H1 (cell line): ENCODE measurements around the gene BBS1. TPM values are rescaled to one million over a fixed set of nuclear protein-coding genes. Genes with fewer than 3 reads are reported as not detected.

Experiments
- CTCF ChIA-PET: fragments of 300-600 bp; sonication (Branson Sonifier 250); formaldehyde crosslinking; loops from one replicate; lab custom pipeline; 2021; ENCODE audit not compliant: partially characterized antibody; lab: Charles Lee
- POLR2A ChIA-PET: fragments of 300-600 bp; sonication (Branson Sonifier 250); formaldehyde crosslinking; loops from one replicate; lab custom pipeline; 2021; ENCODE audit warnings: inconsistent platforms; ENCODE audit not compliant: partially characterized antibody; lab: Charles Lee
- DNase-seq, 2 experiments: peaks; one replicate each; pipeline versions ENCODE4 v3.0.0 to v3.0.0-alpha.2; 2010 to 2022; ENCODE audit warnings: low spot score in 2 of 2, low read depth in 1 of 2, mixed read lengths in 1 of 2
- FAIRE-seq: peaks from 2 replicates; lab custom pipeline; 2011; peaks lifted over from hg19 to GRCh38; lab: Jason Lieb, UNC
- H2AFZ ChIP-seq: 2 replicates; pipeline ENCODE4 v1.8.1; 2012; ENCODE audit warnings: low read length, inconsistent platforms
- H2AK5ac ChIP-seq: 2 replicates; pipeline ENCODE4 v1.6.1; 2013; ENCODE audit warnings: low read depth, low read length
- H2BK120ac ChIP-seq: replicated peaks from 2 replicates; pipeline ENCODE3; 2013; ENCODE audit warnings: low read depth, low read length, inconsistent platforms
- H2BK12ac ChIP-seq: 2 replicates; pipeline ENCODE4 v1.6.1; 2013; ENCODE audit warnings: low read depth, low read length
- H2BK15ac ChIP-seq: 2 replicates; pipeline ENCODE4 v1.6.1; 2013; ENCODE audit warnings: low read length
- H2BK20ac ChIP-seq: 2 replicates; pipeline ENCODE4 v1.6.1; 2013; ENCODE audit warnings: low read length
- H2BK5ac ChIP-seq: 2 replicates; pipeline ENCODE4 v1.6.1; 2013; ENCODE audit warnings: low read depth, low read length
- H3K14ac ChIP-seq: 2 replicates; pipeline ENCODE4 v1.6.1; 2013; ENCODE audit warnings: inconsistent platforms; ENCODE audit not compliant: insufficient read length
- H3K18ac ChIP-seq: 2 replicates; pipeline ENCODE4 v1.6.1; 2013; ENCODE audit warnings: low read length; ENCODE audit errors: extremely low read depth
- H3K23ac ChIP-seq: 2 replicates; pipeline ENCODE4 v1.6.1; 2013; ENCODE audit warnings: inconsistent platforms; ENCODE audit not compliant: insufficient read length
- H3K23me2 ChIP-seq: 2 replicates; pipeline ENCODE4 v1.6.1; 2013; ENCODE audit warnings: low read depth, low read length
- H3K27ac ChIP-seq: 2 replicates; pipeline ENCODE4 v1.6.1; 2011; ENCODE audit warnings: low read depth, low read length, inconsistent platforms
- H3K27me3 ChIP-seq, 4 experiments: replicated peaks in 1 of 4; 1 replicate in 1 of 4; 2 replicates in 3 of 4; pipeline versions ENCODE4 v1.6.1 to v1.8.1; 2011 to 2013; ENCODE audit warnings: low read length in 3 of 4, mild to moderate bottlenecking in 3 of 4, inconsistent platforms in 2 of 4, mixed read lengths in 2 of 4, moderate library complexity in 1 of 4; ENCODE audit not compliant: control insufficient read depth in 3 of 4, insufficient read depth in 3 of 4; ENCODE audit errors: extremely low read depth in 1 of 4
- H3K36me3 ChIP-seq, 4 experiments: 2 replicates each; pipeline versions ENCODE4 v1.6.1 to v1.8.1; 2011 to 2013; ENCODE audit warnings: mild to moderate bottlenecking in 4 of 4, low read length in 3 of 4, moderate library complexity in 2 of 4, control low read depth in 1 of 4, inconsistent platforms in 1 of 4; ENCODE audit not compliant: insufficient read depth in 4 of 4, control insufficient read depth in 2 of 4
- H3K4ac ChIP-seq: replicated peaks from 2 replicates; pipeline ENCODE3; 2013; ENCODE audit warnings: low read length, low read depth, mixed read lengths, inconsistent platforms; ENCODE audit not compliant: insufficient read length
- H3K4me1 ChIP-seq, 4 experiments: replicated peaks in 1 of 4; 1 replicate in 1 of 4; 2 replicates in 3 of 4; pipeline versions ENCODE4 v1.6.1 to v1.8.1; 2011 to 2013; ENCODE audit warnings: low read length in 3 of 4, inconsistent platforms in 2 of 4, mixed read lengths in 1 of 4; ENCODE audit not compliant: insufficient read depth in 4 of 4, control insufficient read depth in 3 of 4
- H3K4me2 ChIP-seq, 2 experiments: 2 replicates each; pipeline versions ENCODE4 v1.6.1 to v1.8.1; 2011 to 2013; ENCODE audit warnings: low read depth in 2 of 2, low read length in 2 of 2, control low read depth in 1 of 2, inconsistent platforms in 1 of 2, mild to moderate bottlenecking in 1 of 2; ENCODE audit not compliant: insufficient read depth in 1 of 2
- H3K4me3 ChIP-seq, 4 experiments: fragments of 200-600, 300-600 bp in 1 of 4; sonication (generic), shearing (Covaris generic), sonication (Bioruptor Twin) in 1 of 4; 2 replicates each; pipeline versions ENCODE4 v1.5.1 to v1.8.1; 2011 to 2016; ENCODE audit warnings: low read length in 4 of 4, low read depth in 3 of 4, control low read depth in 2 of 4, inconsistent platforms in 2 of 4, mild to moderate bottlenecking in 2 of 4, mixed read lengths in 1 of 4, moderate library complexity in 1 of 4; ENCODE audit not compliant: insufficient read depth in 2 of 4; ENCODE audit errors: extremely low read depth in 1 of 4
- H3K56ac ChIP-seq: replicated peaks from 2 replicates; pipeline ENCODE3; 2013; ENCODE audit warnings: low read depth, mild to moderate bottlenecking, mixed read lengths, low read length, inconsistent platforms; ENCODE audit not compliant: insufficient read length
- H3K79me1 ChIP-seq: 2 replicates; pipeline ENCODE4 v1.6.1; 2013; ENCODE audit warnings: low read depth, low read length, control low read depth
- H3K79me2 ChIP-seq, 2 experiments: 2 replicates each; pipeline versions ENCODE4 v1.6.1 to v1.8.1; 2012 to 2013; ENCODE audit warnings: low read length in 2 of 2, mild to moderate bottlenecking in 2 of 2, inconsistent platforms in 1 of 2; ENCODE audit not compliant: insufficient read depth in 2 of 2, control insufficient read depth in 1 of 2
- H3K9ac ChIP-seq, 4 experiments: replicated peaks in 1 of 4; 1 replicate in 1 of 4; 2 replicates in 3 of 4; pipeline versions ENCODE4 v1.6.1 to v1.8.1; 2011 to 2013; ENCODE audit warnings: low read depth in 3 of 4, low read length in 3 of 4, control low read depth in 2 of 4, mild to moderate bottlenecking in 2 of 4, moderate library complexity in 2 of 4, inconsistent platforms in 1 of 4; ENCODE audit errors: extremely low read depth in 1 of 4
- H3K9me3 ChIP-seq, 2 experiments: 2 replicates each; pipeline versions ENCODE4 v1.6.1 to v1.8.1; 2012 to 2013; ENCODE audit warnings: mild to moderate bottlenecking in 2 of 2, moderate library complexity in 2 of 2, control low read depth in 1 of 2, inconsistent platforms in 1 of 2, low read depth in 1 of 2, low read length in 1 of 2, mixed read lengths in 1 of 2; ENCODE audit not compliant: insufficient read depth in 2 of 2
- H4K20me1 ChIP-seq, 2 experiments: replicated peaks in 1 of 2; 2 replicates each; pipeline versions ENCODE3 to v1.8.1; 2011 to 2013; ENCODE audit warnings: inconsistent platforms in 2 of 2, low read length in 2 of 2, mild to moderate bottlenecking in 1 of 2; ENCODE audit not compliant: insufficient read depth in 2 of 2, control insufficient read depth in 1 of 2
- H4K5ac ChIP-seq: 2 replicates; pipeline ENCODE4 v1.6.1; 2013; ENCODE audit warnings: low read length, low read depth, mixed read lengths, inconsistent platforms; ENCODE audit not compliant: insufficient read length
- H4K8ac ChIP-seq: 2 replicates; pipeline ENCODE4 v1.8.0; 2013; ENCODE audit warnings: mild to moderate bottlenecking, moderate library complexity, low read length, inconsistent platforms; ENCODE audit not compliant: insufficient read depth; ENCODE audit errors: extremely low read depth
- H4K91ac ChIP-seq: replicated peaks from 2 replicates; pipeline ENCODE3; 2013; ENCODE audit warnings: low read length, mixed read lengths, inconsistent platforms; ENCODE audit not compliant: insufficient read length
- CBX5 ChIP-seq: fragments of 300-800, 300-1000 bp; sonication (generic); IDR thresholded peaks from 2 replicates; pipeline ENCODE4 v1.7.1; 2016; ENCODE audit warnings: antibody characterized with exemption, low read length, low read depth
- CBX8 ChIP-seq: fragments of 300-800, 300-1000 bp; sonication (generic); IDR thresholded peaks from 2 replicates; pipeline ENCODE4 v1.7.1; 2016; ENCODE audit warnings: low read depth, low read length, borderline replicate concordance
- CTBP2 ChIP-seq: IDR thresholded peaks from 2 replicates; pipeline ENCODE4 v1.7.0; 2011; ENCODE audit warnings: borderline replicate concordance, mild to moderate bottlenecking, moderate library complexity, mixed read lengths, low read length; ENCODE audit not compliant: insufficient read depth, insufficient read length
- EP300 ChIP-seq, 2 experiments: IDR thresholded peaks; 1 replicate in 1 of 2; 2 replicates in 1 of 2; pipeline ENCODE4 v1.6.1; 2011 to 2012; ENCODE audit warnings: low read depth in 2 of 2, low read length in 2 of 2, mild to moderate bottlenecking in 2 of 2, borderline replicate concordance in 1 of 2, inconsistent platforms in 1 of 2, moderate library complexity in 1 of 2
- HDAC2 ChIP-seq, 2 experiments: fragments of 300-600 bp in 1 of 2; sonication (generic) in 1 of 2; IDR thresholded peaks; 2 replicates each; pipeline ENCODE4 v1.6.1; 2011 to 2012; ENCODE audit warnings: low read depth in 2 of 2, low read length in 2 of 2, mild to moderate bottlenecking in 2 of 2, moderate library complexity in 2 of 2, borderline replicate concordance in 1 of 2, inconsistent platforms in 1 of 2
- HDAC6 ChIP-seq: IDR thresholded peaks from one replicate; pipeline ENCODE4 v1.7.1; 2012; ENCODE audit warnings: low read depth, mild to moderate bottlenecking, inconsistent platforms, low read length, moderate library complexity
- KDM5A ChIP-seq: fragments of 200-600 bp; IDR thresholded peaks from 2 replicates; pipeline ENCODE4 v1.7.1; 2012; ENCODE audit warnings: mild to moderate bottlenecking, low read length, inconsistent platforms, mixed read lengths
- SP2 ChIP-seq: IDR thresholded peaks from 2 replicates; pipeline ENCODE4 v1.6.1; 2012; ENCODE audit warnings: mild to moderate bottlenecking, low read length, inconsistent platforms
- TBP ChIP-seq: IDR thresholded peaks from 2 replicates; pipeline ENCODE4 v1.6.1; 2011; ENCODE audit warnings: low read depth, low read length, improper control_type of control experiment
- TCF12 ChIP-seq: IDR thresholded peaks from 2 replicates; pipeline ENCODE4 v1.6.1; 2011; ENCODE audit warnings: low read depth, mild to moderate bottlenecking, low read length
- YY1 ChIP-seq: IDR thresholded peaks from 2 replicates; pipeline ENCODE4 v1.6.1; 2011; ENCODE audit warnings: low read depth, mild to moderate bottlenecking, low read length
- polyA plus RNA-seq, 7 experiments: library from polyadenylated mRNA; depleted of rRNA in 3 of 7; stranded (reverse) in 5 of 7; unstranded in 2 of 7; fragments of >200 nt in 5 of 7; fragments of 200-250 nt in 2 of 7; gene quantifications; 1 replicate in 5 of 7; 2 replicates in 1 of 7; 4 replicates in 1 of 7; pipeline versions ENCODE4 v1.2.1 to v1.2.3, GENCODE V29; 2011 to 2013; ENCODE audit warnings: missing spikeins in 2 of 7, mixed read lengths in 2 of 7
- total RNA-seq: library from RNA; stranded (reverse); fragmentation: NEBNext Ultra II Directional; extraction: Animal tissue kit (Norgen Biotek cat#: 25700); gene quantifications from 2 replicates; pipeline ENCODE4 v1.2.1, GENCODE V29; 2021

BBS1 gene
- total and polyA plus RNA-seq, 2 of the 8 experiments (the other 6 are each of a cell fraction or from before 2014, with no cell fraction given), result 19.1 to 19.5 TPM

DNA sequence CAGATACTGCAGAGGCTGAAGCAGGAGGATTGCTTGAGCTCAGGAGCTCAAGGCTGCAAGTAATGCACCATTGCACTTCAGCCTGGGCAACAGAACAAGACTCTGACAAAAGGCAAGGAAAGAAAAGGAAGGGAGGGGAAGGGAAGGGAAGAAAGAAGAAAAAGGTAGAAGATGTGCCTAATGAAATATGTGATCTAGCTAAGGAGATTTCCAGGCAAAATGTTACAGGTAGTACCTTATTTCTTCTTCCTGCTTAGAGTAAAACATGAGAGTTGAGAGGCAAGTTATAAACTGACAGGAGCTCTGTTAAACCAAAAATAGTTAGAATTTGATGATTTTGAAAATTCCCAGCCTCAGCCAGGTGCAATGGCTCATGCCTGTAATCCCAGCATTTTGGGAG is 48.4 kb upstream of the BBS1 start:
- H3K4me2 ChIP-seq, result no peak overlapping the region
- H3K4ac ChIP-seq, result no peak overlapping the region
- TF ChIP-seq YY1 (no peak), CBX5 (no peak), HDAC6 (no peak), CTBP2 (no peak), CBX8 (no peak), KDM5A (no peak), TCF12 (no peak), TBP (no peak), HDAC2 (IDR thresholded peaks at IDR 0.05; ENCODE audit: borderline replicate concordance in 1 of 2, low read depth in 2 of 2, low read length in 2 of 2) (no peak), EP300 (IDR thresholded peaks at IDR 0.05; ENCODE audit: borderline replicate concordance in 1 of 2, low read depth in 2 of 2, low read length in 2 of 2) (no peak), SP2 (no peak)
- ChIA-PET CTCF (interaction anchor here (0.7 to 2.3 kb wide), 5 partner anchors 23 to 216 kb away, joined by 3 to 11 read pairs (median 7); partner anchors contain the start of genes MRPL11 and RBM4B), POLR2A (interaction anchor here (1.1 to 1.5 kb wide), 3 partner anchors 17 to 46 kb away, joined by 3 to 6 read pairs (median 3); partner anchors contain the start of genes DPP3 and MRPL11)
- H2AK5ac ChIP-seq, result no peak overlapping the region
- H3K9ac ChIP-seq, result no peak overlapping the region
- H2BK15ac ChIP-seq, result no peak overlapping the region
- DNase-seq (no peak), FAIRE-seq (no peak)
- no peak overlapping the region for H3K14ac ChIP-seq
- H4K5ac ChIP-seq, result no peak overlapping the region
- no peak overlapping the region for H2BK12ac ChIP-seq
- peaks cover 4% of the 10 kb centered on the region in 2 experiments; a peak in 2 of 4 replicates for H3K9me3 ChIP-seq
- no peak overlapping the region for H2BK120ac ChIP-seq
- H3K23ac ChIP-seq, result no peak overlapping the region
- H3K4me3 ChIP-seq, result no peak overlapping the region
- H4K91ac ChIP-seq, result no peak overlapping the region
- H2BK20ac ChIP-seq, result no peak overlapping the region
- H3K79me1 ChIP-seq, result no peaks in the 10 kb centered on the region
- H3K56ac ChIP-seq, result no peak overlapping the region
- no peaks in the 10 kb centered on the region for H3K79me2 ChIP-seq
- no peak overlapping the region for H4K8ac ChIP-seq
- H3K27ac ChIP-seq, result no peak overlapping the region
- no peaks in the 10 kb centered on the region for H3K27me3 ChIP-seq
- peaks cover 3 to 12% (median 8%) of the 10 kb centered on the region in 4 experiments for H3K4me1 ChIP-seq
- H3K18ac ChIP-seq, result no peak overlapping the region
- no peaks in the 10 kb centered on the region for H4K20me1 ChIP-seq
- H3K36me3 ChIP-seq, result no peaks in the 10 kb centered on the region; a peak in 1 of 8 replicates
- peaks cover 8% of the 10 kb centered on the region for H3K23me2 ChIP-seq
- no peak overlapping the region for H2AFZ ChIP-seq
- H2BK5ac ChIP-seq, result no peak overlapping the region
